ENCODE data around the gene PRKG1.
A peak's percentile ranks its signal among the peaks of the same experiment; 100 is the strongest.

Gene PRKG1

DNA sequence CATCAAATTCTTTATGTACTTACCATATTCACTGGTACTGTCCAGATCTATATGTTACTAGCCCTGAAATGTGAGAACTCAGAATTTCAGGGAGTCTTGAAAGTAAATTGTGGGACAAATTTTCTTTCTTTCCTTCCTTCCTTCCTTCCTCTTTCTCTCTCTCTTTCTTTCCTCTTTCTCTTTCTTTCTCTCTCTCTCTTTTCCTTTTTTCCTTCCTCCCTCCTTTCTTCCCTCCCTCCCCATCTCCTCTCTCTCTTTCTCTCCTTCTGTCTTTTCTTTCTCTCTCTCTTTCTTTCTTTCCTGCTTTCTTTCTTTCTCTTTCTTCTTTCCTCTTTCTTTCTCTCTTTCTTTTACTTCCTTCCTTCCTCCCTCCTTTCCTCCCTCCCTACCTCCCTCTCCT is 882.5 kb downstream of the PRKG1 start:
- no peak overlapping the region for H3K4me3 ChIP-seq (ENCODE audit: low read depth, low read length)
- TF ChIP-seq, protein P1, sequence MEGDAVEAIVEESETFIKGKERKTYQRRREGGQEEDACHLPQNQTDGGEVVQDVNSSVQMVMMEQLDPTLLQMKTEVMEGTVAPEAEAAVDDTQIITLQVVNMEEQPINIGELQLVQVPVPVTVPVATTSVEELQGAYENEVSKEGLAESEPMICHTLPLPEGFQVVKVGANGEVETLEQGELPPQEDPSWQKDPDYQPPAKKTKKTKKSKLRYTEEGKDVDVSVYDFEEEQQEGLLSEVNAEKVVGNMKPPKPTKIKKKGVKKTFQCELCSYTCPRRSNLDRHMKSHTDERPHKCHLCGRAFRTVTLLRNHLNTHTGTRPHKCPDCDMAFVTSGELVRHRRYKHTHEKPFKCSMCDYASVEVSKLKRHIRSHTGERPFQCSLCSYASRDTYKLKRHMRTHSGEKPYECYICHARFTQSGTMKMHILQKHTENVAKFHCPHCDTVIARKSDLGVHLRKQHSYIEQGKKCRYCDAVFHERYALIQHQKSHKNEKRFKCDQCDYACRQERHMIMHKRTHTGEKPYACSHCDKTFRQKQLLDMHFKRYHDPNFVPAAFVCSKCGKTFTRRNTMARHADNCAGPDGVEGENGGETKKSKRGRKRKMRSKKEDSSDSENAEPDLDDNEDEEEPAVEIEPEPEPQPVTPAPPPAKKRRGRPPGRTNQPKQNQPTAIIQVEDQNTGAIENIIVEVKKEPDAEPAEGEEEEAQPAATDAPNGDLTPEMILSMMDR (IDR thresholded peaks at IDR 0.05; ENCODE audit: low read depth, low read length), result no peak

DNA sequence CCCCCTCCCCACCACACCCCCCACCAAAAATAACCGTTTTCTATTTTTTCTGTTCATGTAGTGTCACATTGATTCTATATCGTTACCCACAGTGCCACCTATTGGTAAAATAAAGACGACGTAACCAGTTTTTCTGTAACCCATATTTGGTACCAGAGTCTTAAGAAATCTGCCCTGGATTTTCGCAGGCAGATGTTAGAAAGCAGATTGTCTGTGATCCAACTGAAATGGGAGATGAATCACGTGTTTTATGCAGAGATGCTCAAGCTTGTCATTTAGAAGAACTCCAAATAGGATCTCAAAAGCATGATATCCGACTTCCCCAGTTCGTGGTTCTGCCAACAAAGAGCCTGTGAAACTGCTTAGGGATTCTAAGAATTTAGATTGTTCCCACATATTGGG is 886.2 kb downstream of the PRKG1 start:
- no peak overlapping the region for H3K4me3 ChIP-seq (ENCODE audit: low read depth, low read length)
- TF ChIP-seq, protein P1 (IDR thresholded peaks at IDR 0.05; ENCODE audit: low read depth, low read length), result 0 out of 2 replicates have a peak, but pooled peaks have one; percentile 21

DNA sequence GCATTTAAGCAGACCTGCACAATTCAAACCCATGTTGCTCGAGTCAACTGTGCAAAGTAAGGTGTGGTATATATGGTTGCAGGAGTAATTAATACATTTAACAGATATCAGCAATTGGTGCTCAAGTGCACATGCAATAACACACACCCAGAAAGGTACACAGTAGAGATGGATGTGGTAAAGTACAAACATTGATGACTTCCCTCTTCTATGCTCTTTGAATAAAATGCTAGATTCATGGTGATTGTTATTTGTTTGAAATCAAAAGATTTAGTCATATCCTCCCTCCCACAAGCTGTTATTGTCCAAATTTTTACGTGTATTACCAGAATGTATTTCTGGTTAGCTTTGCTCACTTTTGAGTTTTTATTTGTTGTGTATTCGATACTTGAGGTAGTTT is 887.1 kb downstream of the PRKG1 start:
- H3K4me3 ChIP-seq (ENCODE audit: low read depth, low read length), result no peak overlapping the region
- TF ChIP-seq, protein P1 (IDR thresholded peaks at IDR 0.05; ENCODE audit: low read depth, low read length), result no peak

DNA sequence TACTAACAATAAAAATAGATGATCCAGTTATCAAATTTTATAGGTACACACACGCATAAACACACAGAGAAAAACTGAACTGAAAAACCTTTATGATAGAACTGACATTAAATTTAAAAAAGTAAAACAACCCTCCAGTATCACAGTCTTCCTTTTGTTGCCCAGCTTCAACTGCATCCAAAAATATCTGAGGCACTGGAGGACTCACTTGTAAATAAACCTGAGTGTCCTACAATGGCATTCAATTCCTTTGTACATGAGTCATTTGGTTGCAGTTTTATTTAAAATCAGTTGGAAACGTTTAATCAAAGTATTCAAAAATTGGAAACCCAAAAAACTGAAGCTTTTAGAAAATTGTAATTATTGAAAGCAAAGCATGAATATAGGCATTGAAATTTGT is 890.3 kb downstream of the PRKG1 start:
- no peak overlapping the region for H3K4me3 ChIP-seq (ENCODE audit: low read depth, low read length)
- TF ChIP-seq, protein P1 (IDR thresholded peaks at IDR 0.05; ENCODE audit: low read depth, low read length), result no peak

DNA sequence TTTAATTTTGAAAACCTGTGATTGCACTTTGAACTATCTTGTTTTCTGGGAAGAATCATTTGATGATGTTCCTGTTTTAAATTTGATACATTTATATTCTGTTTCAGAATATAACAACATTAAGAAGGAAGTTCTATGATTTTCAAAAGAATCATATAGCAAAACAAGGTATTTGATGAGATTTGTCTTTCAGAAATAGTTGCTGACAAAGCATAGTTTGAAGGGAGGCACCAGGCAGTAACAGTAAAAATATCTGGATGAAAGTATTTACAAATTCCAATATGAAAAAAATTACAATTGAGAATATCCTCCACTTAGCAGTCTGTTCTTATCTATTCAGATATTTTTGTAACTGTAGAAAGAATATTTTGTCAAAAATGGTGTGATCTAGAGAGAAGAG is 891.2 kb downstream of the PRKG1 start:
- TF ChIP-seq, protein P1 (IDR thresholded peaks at IDR 0.05; ENCODE audit: low read depth, low read length), result no peak
- no peak overlapping the region for H3K4me3 ChIP-seq (ENCODE audit: low read depth, low read length)

DNA sequence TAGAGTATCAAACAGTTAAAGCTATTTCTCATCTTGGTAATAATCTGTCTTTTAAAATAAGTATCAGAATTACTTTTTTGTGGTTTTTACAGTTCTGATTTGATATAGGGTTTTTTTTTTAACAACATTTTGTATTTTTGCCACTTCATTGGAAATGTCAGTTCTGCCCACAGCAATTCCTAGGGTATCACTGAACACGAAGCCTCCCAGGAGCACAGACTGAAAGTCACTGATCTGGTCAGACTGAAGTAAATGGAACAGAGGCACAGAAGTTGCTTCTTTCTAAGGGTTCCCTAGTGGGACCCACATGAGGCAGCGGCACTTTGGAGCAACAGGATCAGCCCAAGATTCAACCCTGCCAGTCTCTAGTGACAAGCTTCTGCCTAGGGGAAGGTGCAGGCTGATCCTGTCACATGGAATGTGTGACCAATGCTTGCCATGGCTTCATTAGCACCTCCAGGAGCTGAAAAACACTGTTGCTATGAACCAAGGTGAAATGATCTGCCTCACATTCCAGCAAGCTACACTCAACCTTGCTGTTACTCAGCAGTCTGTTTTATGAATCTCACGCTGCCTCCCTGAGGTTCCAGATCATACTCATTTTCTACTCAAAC is 898.6 kb downstream of the PRKG1 start:
- TF ChIP-seq, protein P1 (IDR thresholded peaks at IDR 0.05; ENCODE audit: low read depth, low read length), result no peak
- no peak overlapping the region for H3K4me3 ChIP-seq (ENCODE audit: low read depth, low read length)

DNA sequence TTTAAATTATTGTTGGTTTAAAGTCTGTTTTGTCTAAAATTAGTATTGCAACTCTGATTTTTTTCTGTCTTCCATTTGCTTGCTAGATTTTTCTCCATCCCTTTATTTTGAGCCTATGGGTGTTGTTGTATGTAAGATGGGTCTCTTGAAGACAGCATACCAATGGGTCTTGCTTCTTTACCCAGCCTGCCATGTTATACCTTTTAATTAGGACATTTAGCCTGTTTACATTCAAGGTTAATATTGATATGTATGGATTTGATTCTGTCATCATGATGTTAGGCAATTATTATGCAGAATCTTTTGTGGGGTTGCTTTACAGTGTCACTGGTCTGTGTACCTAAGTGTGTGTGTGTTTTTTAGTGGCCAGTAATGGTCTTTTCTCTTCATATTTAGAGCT is 906.5 kb downstream of the PRKG1 start:
- TF ChIP-seq, protein P1 (IDR thresholded peaks at IDR 0.05; ENCODE audit: low read depth, low read length), result no peak
- H3K4me3 ChIP-seq (ENCODE audit: low read depth, low read length), result no peak overlapping the region
